HCT116 (cell line): ENCODE data around the gene NCCRP1. TPM values are rescaled to one million over a fixed set of nuclear protein-coding genes. Genes with fewer than 3 reads are reported as not detected.

Experiments used
- ATAC-seq: fragments of 200-7000 bp; cut with Tn5 transposase; 2 replicates; pipeline ENCODE4 v1.9.1; 2020; ENCODE audit warnings: mild to moderate bottlenecking, moderate library complexity
- BruUV-seq: library from RNA; stranded (reverse); fragments of 400-500 nt; replicated peaks from 2 replicates; lab custom pipeline; 2021; lab: Mats Ljungman, UMichigan
- CTCF ChIA-PET: fragments of 300-600 bp; sonication (Branson Sonifier 250); formaldehyde crosslinking; loops from one replicate; lab custom pipeline; 2021; ENCODE audit warnings: antibody characterized with exemption; lab: Charles Lee
- POLR2A ChIA-PET: fragments of 300-600, 350-600 bp; sonication (Branson Sonifier 250); formaldehyde crosslinking; loops from one replicate; lab custom pipeline; 2021; ENCODE audit warnings: antibody characterized with exemption; lab: Charles Lee
- RAD21 ChIA-PET, 2 experiments: fragments of 300-600 bp; sonication (Branson Sonifier 250); formaldehyde crosslinking; loops; one replicate each; lab custom pipeline; 2023; ENCODE audit warnings: low total read pairs in 2 of 2; ENCODE audit not compliant: uncharacterized antibody in 2 of 2, unreplicated experiment in 2 of 2, low non-redundant PET in 1 of 2; lab: Charles Lee
- DNase-seq: peaks from one replicate; pipeline ENCODE4 v3.0.0-alpha.2; 2010; ENCODE audit warnings: low read depth, low spot score
- H2AFZ ChIP-seq: fragments of 200-600 bp; shearing (Covaris generic), sonication (generic); 2 replicates; pipeline ENCODE4 v1.6.1; 2017; ENCODE audit warnings: low read depth, mixed run types, mixed read lengths, antibody characterized with exemption, low read length; ENCODE audit not compliant: poor library complexity, severe bottlenecking
- H3K27ac ChIP-seq: 2 replicates; pipeline ENCODE4 v1.5.1; 2012; ENCODE audit warnings: low read depth, low read length
- H3K27me3 ChIP-seq: fragments of 200-600 bp; sonication (generic); 2 replicates; pipeline ENCODE4 v1.6.1; 2016; ENCODE audit warnings: mixed run types, low read length, mixed read lengths; ENCODE audit not compliant: insufficient read depth
- H3K36me3 ChIP-seq, 2 experiments: fragments of 200-500 bp in 1 of 2; fragments of 200-600 bp in 1 of 2; sonication (Bioruptor generic) in 1 of 2; sonication (generic) in 1 of 2; 2 replicates each; pipeline versions ENCODE4 v1.5.1 to v1.6.1; 2014 to 2016; ENCODE audit warnings: low read length in 2 of 2, inconsistent platforms in 1 of 2, mixed read lengths in 1 of 2, mixed run types in 1 of 2; ENCODE audit not compliant: insufficient read depth in 2 of 2, control insufficient read depth in 1 of 2
- H3K4me1 ChIP-seq, 2 experiments: fragments of 200-600 bp in 1 of 2; sonication (generic) in 1 of 2; 2 replicates each; pipeline versions ENCODE4 v1.5.1 to v1.6.1; 2012 to 2017; ENCODE audit warnings: low read length in 2 of 2, inconsistent platforms in 1 of 2, mild to moderate bottlenecking in 1 of 2, mixed read lengths in 1 of 2, mixed run types in 1 of 2, moderate library complexity in 1 of 2; ENCODE audit not compliant: insufficient read depth in 2 of 2, control insufficient read depth in 1 of 2
- H3K4me2 ChIP-seq: fragments of 200-600 bp; sonication (generic); 2 replicates; pipeline ENCODE4 v1.6.1; 2017; ENCODE audit warnings: mixed run types, low read length, mixed read lengths
- H3K4me3 ChIP-seq, 2 experiments: fragments of 200-600 bp in 1 of 2; sonication (generic) in 1 of 2; replicated peaks in 1 of 2; 2 replicates each; pipeline ENCODE4 v1.5.1; 2011 to 2016; ENCODE audit warnings: low read length in 2 of 2, control low read depth in 1 of 2, low read depth in 1 of 2, mild to moderate bottlenecking in 1 of 2, mixed read lengths in 1 of 2, mixed run types in 1 of 2
- H3K79me2 ChIP-seq: fragments of 200-600 bp; sonication (generic); 2 replicates; pipeline ENCODE4 v1.6.1; 2017; ENCODE audit warnings: mild to moderate bottlenecking, mixed run types, low read length, moderate library complexity, mixed read lengths; ENCODE audit not compliant: insufficient read depth
- H3K9ac ChIP-seq: fragments of 200-600 bp; sonication (generic); 2 replicates; pipeline ENCODE4 v1.6.1; 2016; ENCODE audit warnings: low read length, mixed read lengths
- H3K9me2 ChIP-seq: fragments of 200-600 bp; sonication (generic), shearing (Covaris generic); 2 replicates; pipeline ENCODE4 v1.6.1; 2017; ENCODE audit warnings: mixed run types, mild to moderate bottlenecking, moderate library complexity; ENCODE audit not compliant: insufficient read depth
- H3K9me3 ChIP-seq, 2 experiments: fragments of 200-500 bp in 1 of 2; fragments of 200-600 bp in 1 of 2; sonication (Bioruptor generic) in 1 of 2; sonication (generic) in 1 of 2; 2 replicates each; pipeline ENCODE4 v1.6.1; 2014 to 2017; ENCODE audit warnings: low read length in 2 of 2, mixed read lengths in 2 of 2, inconsistent platforms in 1 of 2, low read depth in 1 of 2, mild to moderate bottlenecking in 1 of 2, mixed run types in 1 of 2, moderate library complexity in 1 of 2; ENCODE audit not compliant: control insufficient read depth in 1 of 2, insufficient read depth in 1 of 2
- H4K20me1 ChIP-seq: fragments of 200-600 bp; sonication (generic), shearing (Covaris generic); 2 replicates; pipeline ENCODE4 v1.6.1; 2017; ENCODE audit warnings: mixed run types, mild to moderate bottlenecking, moderate library complexity; ENCODE audit not compliant: insufficient read depth
- CEBPB ChIP-seq: IDR thresholded peaks from 2 replicates; pipeline ENCODE4 v1.6.1; 2012; ENCODE audit warnings: low read depth
- ELF1 ChIP-seq: IDR thresholded peaks from 2 replicates; pipeline ENCODE4 v1.6.1; 2012; ENCODE audit warnings: low read depth, borderline replicate concordance
- EZH2 ChIP-seq: fragments of 200-600 bp; sonication (generic); IDR thresholded peaks from 2 replicates; pipeline ENCODE4 v1.6.1; 2017; ENCODE audit warnings: antibody characterized with exemption, mixed run types
- FOSL1 ChIP-seq: IDR thresholded peaks from 2 replicates; pipeline ENCODE4 v1.6.1; 2012; ENCODE audit warnings: low read depth
- JUND ChIP-seq: IDR thresholded peaks from 2 replicates; pipeline ENCODE4 v1.6.1; 2012
- POLR2A ChIP-seq: IDR thresholded peaks from 2 replicates; pipeline ENCODE4 v1.7.0; 2011; ENCODE audit warnings: borderline replicate concordance; ENCODE audit not compliant: insufficient read depth, insufficient read length; ENCODE audit errors: extremely low read depth
- SP1 ChIP-seq: IDR thresholded peaks from 2 replicates; pipeline ENCODE4 v1.6.1; 2012; ENCODE audit warnings: low read depth
- YY1 ChIP-seq: IDR thresholded peaks from 2 replicates; pipeline ENCODE4 v1.6.1; 2011; ENCODE audit warnings: low read length, low read depth, moderate library complexity, mild to moderate bottlenecking; ENCODE audit not compliant: insufficient replicate concordance; ENCODE audit errors: extremely low read depth
- intact Hi-C: fragments of 100-400 bp; cut with micrococcal nuclease; formaldehyde crosslinking; loops from 2 replicates; pipeline ENCODE4 v1.10.0; 2022
- total RNA-seq: library from RNA; stranded (reverse); gene quantifications from one replicate; pipeline ENCODE4 v1.2.1, GENCODE V29; 2021; ENCODE audit not compliant: unreplicated experiment
- TF ChIP-seq, protein P1 (sequence below): IDR thresholded peaks from 2 replicates; pipeline ENCODE4 v1.6.1; 2012
- TF ChIP-seq, protein P2 (sequence below), 3 experiments: fragments of 200-600 bp in 1 of 3; sonication (generic) in 1 of 3; IDR thresholded peaks in 2 of 3; conservative IDR thresholded peaks in 1 of 3; 2 replicates each; pipeline ENCODE4 v1.5.1; 2012 to 2017; ENCODE audit warnings: low read depth in 2 of 3, low read length in 2 of 3, antibody characterized with exemption in 1 of 3, borderline replicate concordance in 1 of 3, control low read depth in 1 of 3, mild to moderate bottlenecking in 1 of 3, mixed read lengths in 1 of 3, mixed run types in 1 of 3, moderate library complexity in 1 of 3; ENCODE audit not compliant: insufficient read depth in 1 of 3

Gene NCCRP1
- total RNA-seq, 1 experiment from 2014 or later, result 0.12 TPM

DNA sequence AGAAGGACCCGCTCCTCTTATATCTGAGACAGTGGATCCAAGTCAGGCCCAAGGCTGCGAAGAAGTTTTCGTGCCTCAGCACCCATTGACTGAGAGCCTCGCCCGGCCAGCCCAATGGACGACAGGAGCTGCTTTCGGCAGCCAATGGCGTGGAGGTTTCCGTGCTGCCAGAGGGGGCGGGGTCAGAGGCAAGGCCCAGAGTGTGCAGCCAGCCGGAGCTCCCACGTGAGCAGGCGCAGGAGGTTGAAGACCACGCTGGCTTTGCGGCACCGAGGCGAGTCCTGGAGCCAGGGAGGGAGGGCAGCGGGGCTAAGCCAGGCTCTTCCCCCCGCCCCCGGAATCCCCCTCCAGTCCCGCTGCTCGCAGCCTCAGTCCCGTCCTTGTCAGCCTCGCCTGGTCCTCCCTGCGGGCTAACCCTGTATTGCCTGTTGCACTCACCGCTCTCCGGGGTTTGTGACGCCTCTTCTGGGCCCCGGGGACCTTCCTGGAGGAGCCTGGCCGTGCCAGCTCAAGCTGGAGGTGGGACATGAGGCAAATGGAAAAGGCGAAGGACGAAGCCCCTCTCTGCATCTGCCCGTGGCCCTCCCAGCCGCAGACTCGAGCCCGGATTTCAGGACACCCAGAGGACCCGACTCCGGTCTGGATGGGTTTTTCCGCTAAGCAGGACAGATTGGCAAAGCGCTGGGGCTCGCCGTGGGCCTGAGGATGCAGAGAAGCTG is 50.3 kb downstream of the NCCRP1 start:
- H2AFZ ChIP-seq, result no peak overlapping the region
- ChIA-PET RAD21 (no interaction called here), CTCF (no interaction called here), POLR2A (no interaction called here)
- intact Hi-C loops, result no loop called here
- no peaks in the 10 kb centered on the region for H3K36me3 ChIP-seq
- TF ChIP-seq CEBPB (no peak), POLR2A (no peak), YY1 (no peak), SP1 (no peak), ELF1 (no peak), EZH2 (no peak), FOSL1 (no peak), JUND (no peak)
- TF ChIP-seq, protein P1, sequence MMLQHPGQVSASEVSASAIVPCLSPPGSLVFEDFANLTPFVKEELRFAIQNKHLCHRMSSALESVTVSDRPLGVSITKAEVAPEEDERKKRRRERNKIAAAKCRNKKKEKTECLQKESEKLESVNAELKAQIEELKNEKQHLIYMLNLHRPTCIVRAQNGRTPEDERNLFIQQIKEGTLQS, result no peak
- TF ChIP-seq, protein P2, sequence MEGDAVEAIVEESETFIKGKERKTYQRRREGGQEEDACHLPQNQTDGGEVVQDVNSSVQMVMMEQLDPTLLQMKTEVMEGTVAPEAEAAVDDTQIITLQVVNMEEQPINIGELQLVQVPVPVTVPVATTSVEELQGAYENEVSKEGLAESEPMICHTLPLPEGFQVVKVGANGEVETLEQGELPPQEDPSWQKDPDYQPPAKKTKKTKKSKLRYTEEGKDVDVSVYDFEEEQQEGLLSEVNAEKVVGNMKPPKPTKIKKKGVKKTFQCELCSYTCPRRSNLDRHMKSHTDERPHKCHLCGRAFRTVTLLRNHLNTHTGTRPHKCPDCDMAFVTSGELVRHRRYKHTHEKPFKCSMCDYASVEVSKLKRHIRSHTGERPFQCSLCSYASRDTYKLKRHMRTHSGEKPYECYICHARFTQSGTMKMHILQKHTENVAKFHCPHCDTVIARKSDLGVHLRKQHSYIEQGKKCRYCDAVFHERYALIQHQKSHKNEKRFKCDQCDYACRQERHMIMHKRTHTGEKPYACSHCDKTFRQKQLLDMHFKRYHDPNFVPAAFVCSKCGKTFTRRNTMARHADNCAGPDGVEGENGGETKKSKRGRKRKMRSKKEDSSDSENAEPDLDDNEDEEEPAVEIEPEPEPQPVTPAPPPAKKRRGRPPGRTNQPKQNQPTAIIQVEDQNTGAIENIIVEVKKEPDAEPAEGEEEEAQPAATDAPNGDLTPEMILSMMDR (IDR thresholded peaks at IDR 0.05 in 2 of 3, conservative IDR thresholded peaks at IDR 0.05 in 1 of 3; ENCODE audit: borderline replicate concordance in 1 of 3, insufficient read depth in 1 of 3, low read depth in 2 of 3, low read length in 2 of 3), result no peak
- BruUV-seq, result no TSS peak
- ATAC-seq (0 out of 2 replicates have a peak, but pooled peaks have one; percentile 39), DNase-seq (no peak)
- no peak overlapping the region for H3K27ac ChIP-seq
- no peaks in the 10 kb centered on the region for H3K9me3 ChIP-seq
- H3K4me3 ChIP-seq, result no peak overlapping the region
- no peaks in the 10 kb centered on the region for H3K27me3 ChIP-seq
- no peaks in the 10 kb centered on the region for H3K4me1 ChIP-seq
- H3K79me2 ChIP-seq, result no peaks in the 10 kb centered on the region
- no peaks in the 10 kb centered on the region for H4K20me1 ChIP-seq
- no peak overlapping the region for H3K9ac ChIP-seq
- no peaks in the 10 kb centered on the region for H3K9me2 ChIP-seq
- H3K4me2 ChIP-seq, result no peak overlapping the region
